B cell (primary cell): ENCODE data around the gene GOLGA8A. TPM values are rescaled to one million over a fixed set of nuclear protein-coding genes. Genes with fewer than 3 reads are reported as not detected.
"Not testable (repeated sequence)": the region's sequence is repeated elsewhere in the genome, so short reads cannot be mapped to it uniquely, and the experiment has no call there.

Source experiments
- ATAC-seq: fragments of 200-7000 bp; cut with Tn5 transposase; one replicate; pipeline ENCODE4 v1.10.0; 2021; ENCODE audit warnings: low read depth, mild to moderate bottlenecking, moderate number of reproducible peaks, moderate library complexity
- CTCF ChIA-PET: fragments of 350-600 bp; sonication (Branson Sonifier 250); formaldehyde crosslinking; loops from one replicate; lab custom pipeline; 2021; ENCODE audit warnings: antibody characterized with exemption, inconsistent platforms; lab: Charles Lee
- POLR2A ChIA-PET: fragments of 350-600 bp; sonication (Branson Sonifier 250); formaldehyde crosslinking; loops from one replicate; lab custom pipeline; 2021; ENCODE audit warnings: antibody characterized with exemption; lab: Charles Lee
- DNase-seq: peaks from one replicate; pipeline ENCODE4 v3.0.0; 2013
- H2AFZ ChIP-seq: 2 replicates; pipeline ENCODE4 v1.6.1; 2012; ENCODE audit warnings: mild to moderate bottlenecking, low read depth, low read length; ENCODE audit not compliant: insufficient read depth, poor library complexity, severe bottlenecking
- H3K27ac ChIP-seq, 2 donors: 1 replicate in 1 of 2; 2 replicates in 1 of 2; pipeline ENCODE4 v1.5.1; 2012 to 2013; ENCODE audit warnings: low read length in 2 of 2, mild to moderate bottlenecking in 2 of 2, moderate library complexity in 1 of 2
- H3K27me3 ChIP-seq, 4 experiments: fragments of 200-600 bp in 1 of 4; sonication (generic) in 1 of 4; replicated peaks in 1 of 4; 1 replicate in 2 of 4; 2 replicates in 2 of 4; pipeline versions ENCODE4 v1.6.1 to v1.7.0; 2013 to 2016; ENCODE audit warnings: low read length in 3 of 4, mild to moderate bottlenecking in 2 of 4, mixed read lengths in 1 of 4, moderate library complexity in 1 of 4; ENCODE audit not compliant: insufficient read depth in 4 of 4, control insufficient read depth in 3 of 4; ENCODE audit errors: control extremely low read depth in 1 of 4
- H3K36me3 ChIP-seq, 2 experiments: replicated peaks in 1 of 2; 1 replicate in 1 of 2; 2 replicates in 1 of 2; pipeline versions ENCODE4 v1.6.1 to v1.7.1; 2013; ENCODE audit warnings: low read length in 1 of 2; ENCODE audit not compliant: insufficient read depth in 2 of 2, control insufficient read depth in 1 of 2; ENCODE audit errors: control extremely low read depth in 1 of 2, extremely low read depth in 1 of 2
- H3K4me1 ChIP-seq, 2 donors: fragments of 200-600 bp in 1 of 2; sonication (generic) in 1 of 2; 1 replicate in 1 of 2; 2 replicates in 1 of 2; pipeline versions ENCODE4 v1.5.1 to v1.6.1; 2013 to 2017; ENCODE audit warnings: low read length in 2 of 2; ENCODE audit not compliant: control insufficient read depth in 2 of 2, insufficient read depth in 2 of 2
- H3K4me2 ChIP-seq: replicated peaks from 2 replicates; pipeline ENCODE3; 2012; ENCODE audit warnings: mild to moderate bottlenecking, low read depth, low read length; ENCODE audit not compliant: poor library complexity, severe bottlenecking
- H3K4me3 ChIP-seq, 5 experiments: fragments of 200-600 bp in 1 of 5; sonication (generic) in 1 of 5; 1 replicate in 3 of 5; 2 replicates in 2 of 5; pipeline versions ENCODE4 v1.5.1 to v1.7.0; 2011 to 2016; ENCODE audit warnings: low read length in 4 of 5, mild to moderate bottlenecking in 4 of 5, low read depth in 2 of 5, control low read depth in 1 of 5, moderate library complexity in 1 of 5; ENCODE audit not compliant: insufficient read depth in 1 of 5; ENCODE audit errors: control extremely low read depth in 1 of 5, extremely low read depth in 1 of 5
- H3K79me2 ChIP-seq: fragments of 200-600 bp; sonication (generic); one replicate; pipeline ENCODE4 v1.6.0; 2016; ENCODE audit warnings: low read length; ENCODE audit not compliant: control insufficient read depth, insufficient read depth
- H3K9ac ChIP-seq: fragments of 200-600 bp; sonication (generic); 2 replicates; pipeline ENCODE4 v1.6.1; 2017; ENCODE audit warnings: mild to moderate bottlenecking, low read length, moderate library complexity
- H3K9me3 ChIP-seq, 3 donors: one replicate each; pipeline versions ENCODE4 v1.6.1 to v1.7.1; 2013; ENCODE audit warnings: low read length in 2 of 3; ENCODE audit not compliant: control insufficient read depth in 2 of 3, insufficient read depth in 1 of 3; ENCODE audit errors: control extremely low read depth in 1 of 3
- H4K20me1 ChIP-seq: 2 replicates; pipeline ENCODE4 v1.6.0; 2012; ENCODE audit warnings: mild to moderate bottlenecking, low read length; ENCODE audit not compliant: insufficient read depth, control insufficient read depth, poor library complexity, severe bottlenecking
- H3K27ac Mint-ChIP-seq: one replicate; pipeline ENCODE4 v1.8.0; 2021; ENCODE audit warnings: mixed read lengths
- H3K27me3 Mint-ChIP-seq: one replicate; pipeline ENCODE4 v1.8.0; 2021; ENCODE audit warnings: mixed read lengths
- H3K4me1 Mint-ChIP-seq: one replicate; pipeline ENCODE4 v1.8.0; 2021; ENCODE audit warnings: mixed read lengths
- H3K4me3 Mint-ChIP-seq: one replicate; pipeline ENCODE4 v1.8.0; 2021; ENCODE audit warnings: mixed read lengths
- H3K9me3 Mint-ChIP-seq: one replicate; pipeline ENCODE4 v1.8.0; 2022; ENCODE audit warnings: mixed read lengths; ENCODE audit not compliant: insufficient read depth
- WGBS: methylation state at CpG from one replicate; pipeline ENCODE4 v1.1.5; 2013; ENCODE audit warnings: missing lambda C conversion rate; ENCODE audit not compliant: insufficient coverage; 5-methylcytosine and 5-hydroxymethylcytosine counted together
- intact Hi-C: fragments of 100-400 bp; cut with micrococcal nuclease; formaldehyde crosslinking; loops from one replicate; pipeline ENCODE4 v1.10.0; 2022
- polyA plus RNA-seq: library from polyadenylated mRNA; depleted of rRNA; stranded (reverse); fragments of >200 nt; gene quantifications from 2 replicates; pipeline ENCODE4 v1.2.3, GENCODE V29; 2012
- total RNA-seq, 2 donors: library from RNA; stranded (reverse); fragments of 120-200 nt in 1 of 2; gene quantifications; 1 replicate in 1 of 2; 2 replicates in 1 of 2; pipeline versions ENCODE4 v1.2.3 to v1.2.4, GENCODE V29; 2013 to 2022

Gene GOLGA8A
- total and polyA plus RNA-seq, 2 donors (not counting 1 experiment from before 2014, with no cell fraction given), result 114 to 248 TPM

DNA sequence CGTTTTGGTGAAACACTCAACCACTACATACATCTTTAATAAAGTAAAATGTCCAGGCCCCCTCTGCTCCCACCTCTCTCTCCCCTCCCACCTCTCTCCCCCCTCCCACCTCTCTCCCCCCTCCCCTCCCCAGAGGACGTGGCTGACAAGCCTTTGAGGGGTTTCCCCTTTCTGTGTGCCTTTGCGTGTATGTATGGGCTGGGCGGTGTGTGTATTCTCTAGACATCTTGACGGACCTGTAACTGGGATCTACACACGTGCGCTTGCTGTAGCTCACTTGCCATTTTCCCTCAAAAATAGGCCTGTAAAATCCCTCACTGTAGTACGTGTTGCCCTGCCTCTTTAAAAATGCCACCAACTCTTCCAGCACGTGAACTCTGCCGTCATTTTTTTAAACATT, 28.6 kb downstream of the GOLGA8A start:
- H4K20me1 ChIP-seq, H2AFZ ChIP-seq, H3K27me3 ChIP-seq, H3K4me2 ChIP-seq, H3K27ac ChIP-seq, ATAC-seq, POLR2A ChIA-PET, H3K27ac Mint-ChIP-seq, H3K4me1 ChIP-seq, H3K27me3 Mint-ChIP-seq, H3K4me3 ChIP-seq, H3K36me3 ChIP-seq, H3K9me3 Mint-ChIP-seq, H3K9me3 ChIP-seq, H3K9ac ChIP-seq, H3K4me3 Mint-ChIP-seq, H3K79me2 ChIP-seq, DNase-seq, intact Hi-C loops, H3K4me1 Mint-ChIP-seq, CTCF ChIA-PET: not testable (repeated sequence)
- no CpG with 5 or more reads among the region's 10 CpGs for WGBS

DNA sequence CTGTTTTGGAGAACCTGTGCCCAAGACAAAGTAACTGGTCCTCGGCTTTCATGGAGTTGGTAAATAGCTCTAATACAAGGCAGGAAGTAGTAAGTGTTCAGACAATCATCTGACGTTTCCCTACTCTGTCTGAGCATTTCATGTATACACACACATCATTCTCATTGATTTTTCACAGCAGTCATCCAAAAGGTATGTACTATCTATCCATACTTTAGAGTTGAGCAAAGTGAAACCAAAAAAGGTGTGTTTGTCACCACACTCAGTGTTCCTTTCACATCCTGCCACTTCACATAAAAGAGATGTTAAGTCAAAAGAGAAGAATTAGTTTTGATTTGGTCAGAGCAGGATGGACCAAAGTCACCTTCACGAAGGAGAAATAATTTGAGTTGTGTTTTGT, 33.7 kb downstream of the GOLGA8A start:
- H3K9ac ChIP-seq, H2AFZ ChIP-seq, H3K4me1 Mint-ChIP-seq, H3K4me2 ChIP-seq, H4K20me1 ChIP-seq, H3K27ac ChIP-seq, H3K27me3 ChIP-seq, H3K79me2 ChIP-seq, H3K36me3 ChIP-seq, H3K27me3 Mint-ChIP-seq, POLR2A ChIA-PET, H3K27ac Mint-ChIP-seq, DNase-seq, ATAC-seq, H3K9me3 ChIP-seq, H3K4me3 Mint-ChIP-seq, H3K4me1 ChIP-seq, CTCF ChIA-PET, H3K9me3 Mint-ChIP-seq, H3K4me3 ChIP-seq, intact Hi-C loops: not testable (repeated sequence)
- WGBS, result no CpG with 5 or more reads among the region's 3 CpGs

DNA sequence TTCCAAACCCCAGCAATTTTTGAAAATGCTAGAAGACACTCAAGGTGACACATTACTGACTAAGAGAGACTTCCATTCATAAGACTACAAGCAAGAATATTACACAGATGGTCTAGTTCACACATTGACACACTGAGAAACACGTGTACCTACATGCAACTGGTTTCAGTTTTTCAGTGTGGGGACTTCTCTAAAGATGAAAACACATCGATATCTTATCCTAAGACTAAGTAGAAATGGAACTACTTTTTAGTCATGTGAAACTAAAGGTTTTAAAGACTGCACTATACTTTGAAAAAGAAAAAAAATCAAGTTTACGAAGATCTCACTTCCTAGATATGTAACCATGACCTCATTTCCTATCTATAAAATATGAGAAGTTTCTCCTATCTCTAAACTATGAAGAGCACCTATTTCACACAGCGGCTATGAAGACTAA, 34.4 kb downstream of the GOLGA8A start:
- intact Hi-C loops, H3K4me2 ChIP-seq, POLR2A ChIA-PET: not testable (repeated sequence)

DNA sequence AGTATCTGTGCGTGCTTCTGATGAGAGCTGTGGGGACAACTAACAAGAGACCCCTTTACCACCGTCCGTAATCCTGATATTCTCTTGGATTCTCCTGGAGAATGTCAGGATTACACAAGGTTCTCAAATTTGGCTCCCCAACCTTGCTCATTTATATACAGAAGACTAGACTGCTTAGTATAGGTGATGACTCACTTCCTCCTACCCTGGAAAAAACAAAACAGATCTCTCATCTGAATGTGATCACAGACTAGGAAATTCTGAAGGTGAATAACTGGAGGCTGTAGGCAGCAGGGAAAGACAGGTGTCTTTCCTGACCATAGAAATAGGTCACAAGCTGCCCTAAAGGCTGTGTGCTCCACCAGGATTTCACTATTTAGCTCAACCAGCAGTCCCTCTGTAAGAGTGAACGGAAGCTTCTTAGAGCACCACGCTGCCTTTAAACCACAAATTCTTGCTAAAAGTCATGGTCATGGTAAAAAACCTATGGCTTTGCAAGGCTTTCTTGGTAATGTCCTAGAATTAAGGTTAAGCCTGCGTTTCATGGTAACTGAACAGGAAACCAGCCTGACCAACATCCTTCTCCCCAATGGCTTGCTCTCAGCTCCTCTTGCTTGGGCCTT, 39.9 kb downstream of the GOLGA8A start:
- H3K27ac Mint-ChIP-seq, H3K27me3 Mint-ChIP-seq, H3K79me2 ChIP-seq, H3K27me3 ChIP-seq, ATAC-seq, H2AFZ ChIP-seq, H3K4me1 ChIP-seq, H3K9me3 ChIP-seq, H3K4me1 Mint-ChIP-seq, CTCF ChIA-PET, H3K4me3 Mint-ChIP-seq, H3K27ac ChIP-seq, H3K4me3 ChIP-seq, POLR2A ChIA-PET, H3K9ac ChIP-seq, H3K36me3 ChIP-seq, H4K20me1 ChIP-seq, H3K4me2 ChIP-seq, H3K9me3 Mint-ChIP-seq, intact Hi-C loops, DNase-seq: not testable (repeated sequence)
- no CpG with 5 or more reads among the region's 6 CpGs for WGBS

More for the DNA sequence above, 34.4 kb downstream of the GOLGA8A start:
- H3K4me1 Mint-ChIP-seq, H3K27ac Mint-ChIP-seq, DNase-seq, H2AFZ ChIP-seq, H3K79me2 ChIP-seq, H3K27ac ChIP-seq, H4K20me1 ChIP-seq, H3K9me3 Mint-ChIP-seq, H3K4me3 Mint-ChIP-seq, H3K36me3 ChIP-seq, H3K4me1 ChIP-seq, ATAC-seq, H3K9ac ChIP-seq, H3K9me3 ChIP-seq, H3K4me3 ChIP-seq, H3K27me3 Mint-ChIP-seq, H3K27me3 ChIP-seq, CTCF ChIA-PET: not testable (repeated sequence)
- WGBS, result no CpG with 5 or more reads among the region's 4 CpGs
